OCI-LY7 (cell line): ENCODE data around the gene DNMBP. TPM values are rescaled to one million over a fixed set of nuclear protein-coding genes. Genes with fewer than 3 reads are reported as not detected.

Source experiments
- BruUV-seq: library from RNA; stranded (reverse); fragments of 400-500 nt; replicated peaks from 2 replicates; lab custom pipeline; 2021; lab: Mats Ljungman, UMichigan
- CTCF ChIA-PET: fragments of 300-600 bp; sonication (Branson Sonifier 250); formaldehyde crosslinking; loops from one replicate; lab custom pipeline; 2022; ENCODE audit warnings: antibody characterized with exemption; ENCODE audit not compliant: unreplicated experiment; lab: Charles Lee
- POLR2A ChIA-PET: fragments of 300-600 bp; sonication (Branson Sonifier 250); formaldehyde crosslinking; loops from one replicate; lab custom pipeline; 2022; ENCODE audit warnings: antibody characterized with exemption; lab: Charles Lee
- DNase-seq: peaks from one replicate; pipeline ENCODE4 v3.0.0-alpha.2; 2015; ENCODE audit warnings: low spot score
- H2AFZ ChIP-seq: fragments of 200-600 bp; sonication (generic), shearing (Covaris generic); 2 replicates; pipeline ENCODE4 v1.6.1; 2014; ENCODE audit warnings: mild to moderate bottlenecking, antibody characterized with exemption, low read length, moderate library complexity
- H3K27ac ChIP-seq: fragments of 200-600 bp; sonication (generic); 2 replicates; pipeline ENCODE4 v1.5.1; 2014; ENCODE audit warnings: mixed run types, low read depth, mild to moderate bottlenecking, moderate library complexity, low read length, inconsistent platforms; ENCODE audit not compliant: poor library complexity, severe bottlenecking
- H3K36me3 ChIP-seq: fragments of 200-600 bp; sonication (generic); 2 replicates; pipeline ENCODE4 v1.6.1; 2014; ENCODE audit warnings: mild to moderate bottlenecking, antibody characterized with exemption, low read length, moderate library complexity, mixed read lengths; ENCODE audit not compliant: insufficient read depth
- H3K4me1 ChIP-seq: fragments of 200-600 bp; sonication (generic); 2 replicates; pipeline ENCODE4 v1.5.1; 2014; ENCODE audit warnings: mild to moderate bottlenecking, low read length; ENCODE audit not compliant: insufficient read depth, poor library complexity, severe bottlenecking
- H3K4me2 ChIP-seq: fragments of 200-600 bp; sonication (generic); 2 replicates; pipeline ENCODE4 v1.6.1; 2014; ENCODE audit warnings: mild to moderate bottlenecking, low read length
- H3K4me3 ChIP-seq: fragments of 200-600 bp; sonication (generic); 2 replicates; pipeline ENCODE4 v1.5.1; 2014; ENCODE audit warnings: mild to moderate bottlenecking, low read depth, low read length; ENCODE audit not compliant: poor library complexity, severe bottlenecking
- H3K79me2 ChIP-seq: fragments of 200-600 bp; sonication (generic); 2 replicates; pipeline ENCODE4 v1.6.1; 2016; ENCODE audit warnings: low read depth, mild to moderate bottlenecking, low read length, moderate library complexity, mixed read lengths; ENCODE audit not compliant: insufficient read depth
- H3K9me2 ChIP-seq: fragments of 200-600 bp; sonication (generic); 2 replicates; pipeline ENCODE4 v1.6.1; 2016; ENCODE audit warnings: mild to moderate bottlenecking, low read length, mixed read lengths; ENCODE audit not compliant: insufficient read depth
- H3K9me3 ChIP-seq: fragments of 200-600 bp; sonication (generic); 2 replicates; pipeline ENCODE4 v1.6.1; 2014; ENCODE audit warnings: mild to moderate bottlenecking, mixed run types, low read length, mixed read lengths
- H4K20me1 ChIP-seq: fragments of 200-600 bp; sonication (generic); 2 replicates; pipeline ENCODE4 v1.6.1; 2014; ENCODE audit warnings: mild to moderate bottlenecking, antibody characterized with exemption, low read length, moderate library complexity, mixed read lengths; ENCODE audit not compliant: insufficient read depth
- CTCF ChIP-seq: fragments of 200-600 bp; sonication (generic); conservative IDR thresholded peaks from 2 replicates; pipeline ENCODE4 v1.5.1; 2014; ENCODE audit warnings: mild to moderate bottlenecking, antibody characterized with exemption, low read length, moderate library complexity, mixed read lengths
- EZH2phosphoT487 ChIP-seq: fragments of 200-600 bp; sonication (generic); IDR thresholded peaks from 2 replicates; pipeline ENCODE4 v1.6.1; 2018; ENCODE audit warnings: low read depth, borderline replicate concordance, mild to moderate bottlenecking, mixed run types, antibody characterized with exemption, low read length, moderate library complexity, mixed read lengths
- intact Hi-C: fragments of 100-400 bp; cut with micrococcal nuclease; formaldehyde crosslinking; loops from one replicate; pipeline ENCODE4 v1.10.0; 2022; ENCODE audit not compliant: unreplicated experiment
- total RNA-seq, 2 experiments: library from RNA; depleted of rRNA in 1 of 2; stranded (reverse); fragments of >200 nt in 1 of 2; shearing (Covaris generic) in 1 of 2; gene quantifications; 2 replicates each; pipeline ENCODE4 v1.2.3, GENCODE V29; 2014 to 2022

DNMBP gene
- total RNA-seq, 2 experiments from 2014 or later, result 27.0 to 36.2 TPM

- Histone ChIP-seq H3K79me2 (no peaks in the 10 kb centered on the region), H3K4me1 (no peaks in the 10 kb centered on the region), H3K27ac (no peak overlapping the region), H3K36me3 (no peaks in the 10 kb centered on the region), H2AFZ (no peak overlapping the region), H3K4me2 (no peak overlapping the region), H3K9me3 (no peaks in the 10 kb centered on the region), H3K9me2 (no peaks in the 10 kb centered on the region), H4K20me1 (no peaks in the 10 kb centered on the region), H3K4me3 (no peak overlapping the region)
- intact Hi-C loops, result no loop called here
- BruUV-seq, result no TSS peak
- TF ChIP-seq EZH2phosphoT487 (no peak), CTCF (no peak)
- CTCF ChIA-PET, result no interaction called here
- POLR2A ChIA-PET, result interaction anchor here (0.7 kb wide), 1 partner anchor 16 kb away, joined by 5 read pairs; no protein-coding TSS in a partner anchor
- DNase-seq, result no peak
These were observed 173.0 kb downstream of the DNMBP start for GRCh38 chr10:99836711-99837110.

- no peak for TF ChIP-seq EZH2phosphoT487
- no peak for TF ChIP-seq CTCF
- no TSS peak for BruUV-seq
These were observed 173.8 kb downstream of the DNMBP start for GRCh38 chr10:99835947-99836346.

GRCh38 chr10:99834410-99834809 is 175.3 kb downstream of the DNMBP start:
- H3K4me3 ChIP-seq, result no peak overlapping the region
- BruUV-seq, result no TSS peak
- H3K9me3 ChIP-seq, result no peaks in the 10 kb centered on the region
- no peak overlapping the region for H2AFZ ChIP-seq
- H3K36me3 ChIP-seq, result no peaks in the 10 kb centered on the region
- no peaks in the 10 kb centered on the region for H3K9me2 ChIP-seq
- TF ChIP-seq CTCF, result no peak
- TF ChIP-seq EZH2phosphoT487, result no peak
- H3K27ac ChIP-seq, result no peak overlapping the region
- no peaks in the 10 kb centered on the region for H3K79me2 ChIP-seq
- H3K4me1 ChIP-seq, result no peaks in the 10 kb centered on the region
- intact Hi-C loops, result loop anchor here (5.0 kb wide), 1 partner anchor 1178 kb away; no protein-coding TSS in a partner anchor
- ChIA-PET POLR2A (no interaction called here), CTCF (no interaction called here)
- H3K4me2 ChIP-seq, result no peak overlapping the region
- DNase-seq, result no peak
- H4K20me1 ChIP-seq, result no peaks in the 10 kb centered on the region

More at GRCh38 chr10:99835947-99836346, 173.8 kb downstream of the DNMBP start:
- intact Hi-C loops, result no loop called here
- H3K27ac ChIP-seq, result no peak overlapping the region
- no peaks in the 10 kb centered on the region for H3K79me2 ChIP-seq
- CTCF ChIA-PET, result no interaction called here
- H2AFZ ChIP-seq, result no peak overlapping the region
- H3K9me2 ChIP-seq, result no peaks in the 10 kb centered on the region
- no peaks in the 10 kb centered on the region for H3K4me1 ChIP-seq
- no peak for DNase-seq
- H4K20me1 ChIP-seq, result no peaks in the 10 kb centered on the region
- H3K4me3 ChIP-seq, result no peak overlapping the region
- POLR2A ChIA-PET, result no interaction called here
- no peaks in the 10 kb centered on the region for H3K9me3 ChIP-seq
- H3K4me2 ChIP-seq, result no peak overlapping the region
- H3K36me3 ChIP-seq, result no peaks in the 10 kb centered on the region
